ENCODE measurements around the gene TENM4.
"Not testable (repeated sequence)": the region's sequence is repeated elsewhere in the genome, so short reads cannot be mapped to it uniquely, and the experiment has no call there.

The TENM4 gene

GRCh38 chr11:79241205-79241851, 199.5 kb downstream of the TENM4 start:
- DNase-seq = no peak

GRCh38 chr11:79237703-79238102, 203.1 kb downstream of the TENM4 start:
- no peak for DNase-seq

GRCh38 chr11:79237091-79237490, 203.7 kb downstream of the TENM4 start:
- DNase-seq = no peak

- DNase-seq = no peak
Measured at GRCh38 chr11:79236541-79236971, 204.3 kb downstream of the TENM4 start.

- DNase-seq = no peak
Measured at GRCh38 chr11:79235696-79236095, 205.1 kb downstream of the TENM4 start.

GRCh38 chr11:79232346-79232745, 208.5 kb downstream of the TENM4 start:
- no peak for DNase-seq

- no peak for DNase-seq
Measured at GRCh38 chr11:79229047-79229446, 211.8 kb downstream of the TENM4 start.

- peak; percentile 18 for DNase-seq
Measured at GRCh38 chr11:79227767-79228755, 212.8 kb downstream of the TENM4 start.

GRCh38 chr11:79227308-79227707, 213.5 kb downstream of the TENM4 start:
- DNase-seq = no peak

- no peak for DNase-seq
Measured at GRCh38 chr11:79226126-79226525, 214.7 kb downstream of the TENM4 start.

GRCh38 chr11:79222163-79222562, 218.7 kb downstream of the TENM4 start:
- not testable (repeated sequence) for DNase-seq

- DNase-seq = no peak
Measured at GRCh38 chr11:79221444-79222130, 219.2 kb downstream of the TENM4 start.

- no peak for DNase-seq
Measured at GRCh38 chr11:79220171-79220570, 220.7 kb downstream of the TENM4 start.

- DNase-seq = peak; percentile 20
Measured at GRCh38 chr11:79219186-79220045, 221.4 kb downstream of the TENM4 start.

- no peak for DNase-seq
Measured at GRCh38 chr11:79212741-79213190, 228.1 kb downstream of the TENM4 start.

GRCh38 chr11:79209540-79210266, 231.1 kb downstream of the TENM4 start:
- no peak for DNase-seq

GRCh38 chr11:79208126-79208525, 232.7 kb downstream of the TENM4 start:
- no peak for DNase-seq

GRCh38 chr11:79206951-79207350, 233.9 kb downstream of the TENM4 start:
- DNase-seq = no peak

GRCh38 chr11:79205786-79206185, 235.0 kb downstream of the TENM4 start:
- DNase-seq = no peak

- no peak for DNase-seq
Measured at GRCh38 chr11:79201677-79202347, 239.0 kb downstream of the TENM4 start.
